ENCODE measurements around the gene MBTPS2.

Gene MBTPS2

DNA sequence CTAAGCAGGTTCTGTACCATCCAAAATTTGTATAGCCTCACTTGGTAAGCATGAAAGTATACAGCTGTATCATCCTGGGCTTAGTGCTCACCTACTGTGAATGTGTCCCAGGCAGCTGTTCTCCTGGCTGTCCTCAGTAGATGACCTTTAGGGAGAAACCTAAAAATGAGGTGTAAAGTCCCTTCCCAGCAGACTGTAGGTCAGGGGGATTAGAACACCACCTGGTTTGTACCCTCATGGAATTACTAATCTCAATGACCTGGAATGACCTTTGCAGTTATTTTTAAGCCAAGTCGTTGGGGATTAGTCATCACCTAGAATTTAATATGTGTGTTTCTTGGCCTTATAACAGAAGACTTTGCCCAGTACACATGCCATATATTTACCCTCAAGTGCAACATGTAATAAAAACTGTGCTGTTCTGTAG is 39.1 kb upstream of the MBTPS2 start:
- no peak overlapping the region for H3K27ac ChIP-seq (ENCODE audit: low read depth, low read length)
- no peak for TF ChIP-seq EZH2phosphoT487 (IDR thresholded peaks at IDR 0.05; ENCODE audit: borderline replicate concordance, low read length)
- TF ChIP-seq, protein P1, sequence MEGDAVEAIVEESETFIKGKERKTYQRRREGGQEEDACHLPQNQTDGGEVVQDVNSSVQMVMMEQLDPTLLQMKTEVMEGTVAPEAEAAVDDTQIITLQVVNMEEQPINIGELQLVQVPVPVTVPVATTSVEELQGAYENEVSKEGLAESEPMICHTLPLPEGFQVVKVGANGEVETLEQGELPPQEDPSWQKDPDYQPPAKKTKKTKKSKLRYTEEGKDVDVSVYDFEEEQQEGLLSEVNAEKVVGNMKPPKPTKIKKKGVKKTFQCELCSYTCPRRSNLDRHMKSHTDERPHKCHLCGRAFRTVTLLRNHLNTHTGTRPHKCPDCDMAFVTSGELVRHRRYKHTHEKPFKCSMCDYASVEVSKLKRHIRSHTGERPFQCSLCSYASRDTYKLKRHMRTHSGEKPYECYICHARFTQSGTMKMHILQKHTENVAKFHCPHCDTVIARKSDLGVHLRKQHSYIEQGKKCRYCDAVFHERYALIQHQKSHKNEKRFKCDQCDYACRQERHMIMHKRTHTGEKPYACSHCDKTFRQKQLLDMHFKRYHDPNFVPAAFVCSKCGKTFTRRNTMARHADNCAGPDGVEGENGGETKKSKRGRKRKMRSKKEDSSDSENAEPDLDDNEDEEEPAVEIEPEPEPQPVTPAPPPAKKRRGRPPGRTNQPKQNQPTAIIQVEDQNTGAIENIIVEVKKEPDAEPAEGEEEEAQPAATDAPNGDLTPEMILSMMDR (IDR thresholded peaks at IDR 0.05; ENCODE audit: low read depth, low read length, poor library complexity, severe bottlenecking), result no peak
- no peaks in the 10 kb centered on the region for H4K20me1 ChIP-seq (ENCODE audit: control insufficient read depth, insufficient read depth, low read depth, low read length)
- H3K4me1 ChIP-seq (ENCODE audit: control insufficient read depth, low read length), result no peaks in the 10 kb centered on the region
- H3K79me2 ChIP-seq (ENCODE audit: control insufficient read depth, low read length), result no peaks in the 10 kb centered on the region
- H3F3A ChIP-seq (ENCODE audit: control insufficient read depth, insufficient read depth), result no peaks in the 10 kb centered on the region
- H3K27me3 ChIP-seq (ENCODE audit: control insufficient read depth, low read length), result no peaks in the 10 kb centered on the region
- no peaks in the 10 kb centered on the region for H3K9me3 ChIP-seq (ENCODE audit: control insufficient read depth, insufficient read depth, low read length)
- no peaks in the 10 kb centered on the region for H3K36me3 ChIP-seq (ENCODE audit: control insufficient read depth, low read length)
- no peak overlapping the region for H3K4me3 ChIP-seq (ENCODE audit: low read length)
- no peaks in the 10 kb centered on the region for H3K9me2 ChIP-seq (replicated peaks; ENCODE audit: control insufficient read depth, low read length)
- H3K4me2 ChIP-seq (ENCODE audit: low read length), result no peak overlapping the region

DNA sequence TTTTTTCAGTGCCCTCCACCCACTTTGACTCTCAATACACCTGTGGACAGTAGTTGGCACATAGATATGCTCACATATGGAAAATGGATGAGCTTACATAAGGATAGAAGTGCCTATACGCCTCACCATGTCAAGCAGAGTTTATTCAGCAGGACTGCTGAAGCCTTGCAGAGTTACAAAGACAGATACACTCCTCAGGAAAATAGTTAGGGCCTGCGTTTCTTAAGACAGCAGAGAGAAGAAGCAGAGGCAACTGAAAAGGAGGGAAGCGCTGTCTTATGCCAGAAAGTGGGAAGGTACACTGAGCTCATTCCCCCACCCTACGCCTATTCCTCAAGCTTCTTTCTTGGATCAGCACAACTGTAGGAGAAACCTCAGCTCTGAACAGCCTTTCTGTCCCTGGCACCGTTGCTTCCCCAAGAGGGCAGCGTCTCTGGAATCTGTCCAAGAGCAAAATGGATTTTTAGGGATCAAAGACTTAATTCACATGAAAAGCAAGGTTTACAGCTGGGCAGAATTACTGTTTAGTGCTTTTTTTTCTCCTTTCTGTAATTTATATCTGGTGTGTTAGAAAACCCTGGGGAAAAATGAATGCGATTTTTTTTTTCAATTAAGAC is 37.3 kb upstream of the MBTPS2 start:
- no peak overlapping the region for H3K4me2 ChIP-seq (ENCODE audit: low read length)
- no peaks in the 10 kb centered on the region for H4K20me1 ChIP-seq (ENCODE audit: control insufficient read depth, insufficient read depth, low read depth, low read length)
- no peaks in the 10 kb centered on the region for H3K79me2 ChIP-seq (ENCODE audit: control insufficient read depth, low read length)
- H3K27me3 ChIP-seq (ENCODE audit: control insufficient read depth, low read length), result no peaks in the 10 kb centered on the region
- no peaks in the 10 kb centered on the region for H3K4me1 ChIP-seq (ENCODE audit: control insufficient read depth, low read length)
- no peak overlapping the region for H3K4me3 ChIP-seq (ENCODE audit: low read length)
- no peak overlapping the region for H3K27ac ChIP-seq (ENCODE audit: low read depth, low read length)
- no peaks in the 10 kb centered on the region for H3K9me2 ChIP-seq (replicated peaks; ENCODE audit: control insufficient read depth, low read length)
- H3K9me3 ChIP-seq (ENCODE audit: control insufficient read depth, insufficient read depth, low read length), result no peaks in the 10 kb centered on the region
- no peaks in the 10 kb centered on the region for H3F3A ChIP-seq (ENCODE audit: control insufficient read depth, insufficient read depth)
- TF ChIP-seq EZH2phosphoT487 (IDR thresholded peaks at IDR 0.05; ENCODE audit: borderline replicate concordance, low read length), result no peak
- TF ChIP-seq, protein P1 (IDR thresholded peaks at IDR 0.05; ENCODE audit: low read depth, low read length, poor library complexity, severe bottlenecking), result no peak
- H3K36me3 ChIP-seq (ENCODE audit: control insufficient read depth, low read length), result no peaks in the 10 kb centered on the region

DNA sequence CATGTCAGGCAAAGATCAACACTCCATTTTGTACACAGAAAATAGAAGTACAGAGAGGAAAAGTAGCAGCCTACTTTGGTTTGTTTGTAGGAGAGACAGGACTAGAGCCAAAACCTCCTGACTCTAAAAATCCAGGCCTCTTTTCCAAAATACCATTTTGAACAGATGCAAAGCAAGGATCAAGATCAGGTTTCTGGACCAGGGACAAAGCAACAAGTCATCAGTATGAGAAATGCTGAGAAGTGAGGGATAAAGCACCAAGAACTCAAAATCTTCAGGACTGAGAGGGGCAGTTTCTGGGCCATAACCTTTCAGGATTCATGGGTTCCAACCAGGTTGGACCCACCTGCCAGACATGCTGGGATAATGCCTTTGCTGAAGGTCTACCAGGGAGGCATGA is 36.6 kb upstream of the MBTPS2 start:
- TF ChIP-seq EZH2phosphoT487 (IDR thresholded peaks at IDR 0.05; ENCODE audit: borderline replicate concordance, low read length), result no peak
- TF ChIP-seq, protein P1 (IDR thresholded peaks at IDR 0.05; ENCODE audit: low read depth, low read length, poor library complexity, severe bottlenecking), result no peak
- no peaks in the 10 kb centered on the region for H3K9me2 ChIP-seq (replicated peaks; ENCODE audit: control insufficient read depth, low read length)
- H4K20me1 ChIP-seq (ENCODE audit: control insufficient read depth, insufficient read depth, low read depth, low read length), result no peaks in the 10 kb centered on the region
- no peak overlapping the region for H3K4me3 ChIP-seq (ENCODE audit: low read length)
- no peaks in the 10 kb centered on the region for H3K4me1 ChIP-seq (ENCODE audit: control insufficient read depth, low read length)
- no peaks in the 10 kb centered on the region for H3K79me2 ChIP-seq (ENCODE audit: control insufficient read depth, low read length)
- no peaks in the 10 kb centered on the region for H3K27me3 ChIP-seq (ENCODE audit: control insufficient read depth, low read length)
- no peak overlapping the region for H3K4me2 ChIP-seq (ENCODE audit: low read length)
- no peaks in the 10 kb centered on the region for H3K36me3 ChIP-seq (ENCODE audit: control insufficient read depth, low read length)
- H3K9me3 ChIP-seq (ENCODE audit: control insufficient read depth, insufficient read depth, low read length), result no peaks in the 10 kb centered on the region
- H3K27ac ChIP-seq (ENCODE audit: low read depth, low read length), result no peak overlapping the region
- H3F3A ChIP-seq (ENCODE audit: control insufficient read depth, insufficient read depth), result no peaks in the 10 kb centered on the region

Measured in DOHH2 (cell line).